HG02870 (cell line): Measurements from ENCODE around the gene AP1B1.

Source experiments
- ATAC-seq: cut with Tn5 transposase; IDR thresholded peaks from one replicate; pipeline ENCODE4 v1.9.1; 2021; ENCODE audit warnings: mild to moderate bottlenecking, moderate library complexity; ENCODE audit not compliant: unreplicated experiment

Gene AP1B1

GRCh38 chr22:29314537-29315285 is 73.7 kb downstream of the AP1B1 start:
- ATAC-seq, result no peak

GRCh38 chr22:29313576-29314466 is 74.5 kb downstream of the AP1B1 start:
- ATAC-seq, result no peak

DNA sequence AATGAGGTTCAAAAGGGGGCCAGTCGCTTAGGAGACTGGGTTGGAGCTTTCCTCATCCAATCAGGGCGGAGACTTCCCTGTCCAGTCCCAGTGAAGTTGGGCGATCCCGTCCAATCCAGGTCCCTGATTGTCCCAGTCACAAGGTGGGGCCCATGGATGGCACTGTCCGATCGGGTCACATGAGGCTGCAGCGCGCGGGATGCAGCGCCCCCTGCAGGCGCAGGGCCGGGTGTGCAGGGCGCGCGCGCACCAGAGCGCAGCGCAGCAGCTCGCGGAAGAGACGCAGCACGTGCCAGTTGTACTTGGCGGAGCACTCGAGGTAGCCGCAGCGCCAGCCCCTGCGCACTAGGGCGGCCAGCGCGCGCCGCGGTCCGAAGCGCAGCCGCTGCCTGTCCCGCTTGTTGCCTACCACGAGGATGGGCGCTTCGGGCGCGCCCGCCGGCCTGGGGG is 75.2 kb downstream of the AP1B1 start:
- no peak for ATAC-seq

DNA sequence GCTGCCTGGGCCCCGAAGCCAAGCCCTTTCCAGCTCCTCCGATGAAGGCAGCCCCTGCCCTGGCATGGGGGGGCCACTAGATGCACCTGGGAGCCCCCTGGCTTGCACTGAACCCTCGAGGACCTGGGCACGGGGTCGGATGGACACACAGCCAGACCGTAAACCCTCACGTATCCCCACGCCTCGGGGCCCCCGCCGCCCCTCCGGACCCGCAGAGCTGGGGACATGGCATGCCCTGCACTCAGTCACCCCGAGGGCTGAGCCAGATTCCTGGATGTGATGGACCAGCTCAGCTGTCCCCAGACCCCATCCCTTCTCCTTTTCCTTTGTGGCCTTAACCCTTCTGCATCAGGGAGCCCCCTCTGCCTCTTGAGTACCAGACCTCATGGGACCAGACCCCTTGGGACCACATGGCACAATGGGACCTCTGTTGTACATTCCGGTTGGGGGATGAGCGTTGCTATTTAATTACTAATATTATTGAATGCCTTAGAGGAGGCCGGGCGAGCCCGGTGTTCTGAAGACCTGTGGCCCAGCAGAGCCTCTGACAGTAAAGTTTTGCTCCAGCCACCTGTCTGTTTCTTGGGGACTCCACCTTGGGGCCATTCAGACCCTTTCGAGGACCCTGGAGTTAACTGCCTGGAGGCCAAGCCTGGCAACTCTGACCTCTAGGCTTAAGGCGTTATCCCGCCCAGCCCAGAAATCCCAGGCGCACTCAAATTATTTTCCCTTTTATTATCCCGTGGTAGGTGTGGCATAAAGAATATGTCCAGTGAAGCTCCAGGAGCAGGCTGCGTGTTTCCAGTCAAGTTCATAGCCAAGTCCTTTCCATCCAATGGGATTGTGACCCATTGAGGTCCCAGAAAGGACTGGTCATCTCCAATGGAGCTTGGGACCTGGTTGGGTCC is 75.9 kb downstream of the AP1B1 start:
- ATAC-seq, result no peak

DNA sequence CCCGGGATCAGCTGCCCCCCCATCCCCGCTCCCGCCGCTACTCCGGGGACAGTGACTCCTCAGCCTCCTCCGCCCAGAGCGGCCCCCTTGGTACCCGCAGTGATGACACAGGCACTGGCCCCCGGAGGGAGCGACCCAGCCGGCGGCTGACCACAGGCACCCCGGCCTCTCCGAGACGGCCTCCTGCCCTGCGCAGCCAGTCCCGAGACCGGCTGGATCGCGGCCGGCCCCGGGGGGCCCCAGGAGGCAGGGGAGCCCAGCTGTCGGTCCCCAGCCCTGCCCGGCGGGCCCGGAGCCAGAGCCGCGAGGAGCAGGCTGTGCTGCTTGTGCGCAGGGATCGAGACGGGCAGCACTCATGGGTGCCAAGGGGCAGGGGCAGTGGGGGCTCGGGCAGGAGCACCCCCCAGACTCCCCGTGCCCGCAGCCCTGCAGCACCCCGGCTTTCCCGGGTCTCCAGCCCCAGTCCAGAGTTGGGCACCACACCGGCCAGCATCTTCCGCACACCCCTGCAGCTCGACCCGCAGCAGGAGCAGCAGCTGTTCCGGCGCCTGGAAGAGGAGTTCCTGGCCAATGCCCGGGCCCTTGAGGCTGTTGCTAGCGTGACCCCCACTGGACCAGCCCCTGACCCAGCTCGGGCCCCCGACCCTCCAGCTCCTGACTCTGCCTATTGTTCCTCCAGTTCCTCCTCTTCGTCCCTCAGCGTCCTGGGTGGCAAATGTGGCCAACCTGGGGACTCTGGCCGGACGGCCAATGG is 76.7 kb downstream of the AP1B1 start:
- ATAC-seq, result no peak

GRCh38 chr22:29310863-29311339 is 77.5 kb downstream of the AP1B1 start:
- no peak for ATAC-seq

DNA sequence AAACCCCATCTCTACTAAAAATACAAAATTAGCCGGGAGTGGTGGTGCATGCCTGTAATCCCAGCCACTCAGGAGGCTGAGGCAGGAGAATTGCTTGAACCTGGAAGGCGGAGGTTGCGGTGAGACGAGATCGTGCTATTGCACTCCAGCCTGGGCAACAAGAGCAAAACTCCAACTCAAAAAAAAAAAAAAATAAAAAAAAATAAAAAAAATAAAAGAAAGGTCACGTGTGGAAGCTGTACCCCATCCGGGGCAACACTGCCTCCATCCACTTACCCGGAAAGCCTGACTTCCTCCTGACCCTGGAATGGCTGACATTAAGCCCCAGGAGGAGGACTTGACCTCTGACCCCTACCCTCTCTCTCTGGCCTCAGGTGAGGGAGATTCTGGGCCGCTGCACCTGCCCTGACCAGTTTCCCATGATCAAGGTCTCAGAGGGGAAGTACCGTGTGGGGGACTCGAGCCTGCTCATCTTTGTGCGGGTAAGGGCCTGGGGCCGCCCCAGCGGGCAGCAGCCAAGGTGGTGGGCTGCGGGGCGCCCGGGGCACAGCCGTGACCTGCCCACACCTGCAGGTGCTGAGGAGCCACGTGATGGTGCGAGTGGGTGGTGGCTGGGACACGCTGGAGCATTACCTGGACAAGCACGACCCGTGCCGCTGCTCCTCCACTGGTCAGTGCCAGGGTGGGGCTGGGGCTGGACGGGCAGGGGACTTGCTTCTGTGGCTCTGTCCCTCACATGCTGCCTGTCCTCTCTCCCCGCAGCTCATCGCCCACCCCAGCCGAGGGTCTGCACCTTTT is 78.1 kb downstream of the AP1B1 start:
- no peak for ATAC-seq

DNA sequence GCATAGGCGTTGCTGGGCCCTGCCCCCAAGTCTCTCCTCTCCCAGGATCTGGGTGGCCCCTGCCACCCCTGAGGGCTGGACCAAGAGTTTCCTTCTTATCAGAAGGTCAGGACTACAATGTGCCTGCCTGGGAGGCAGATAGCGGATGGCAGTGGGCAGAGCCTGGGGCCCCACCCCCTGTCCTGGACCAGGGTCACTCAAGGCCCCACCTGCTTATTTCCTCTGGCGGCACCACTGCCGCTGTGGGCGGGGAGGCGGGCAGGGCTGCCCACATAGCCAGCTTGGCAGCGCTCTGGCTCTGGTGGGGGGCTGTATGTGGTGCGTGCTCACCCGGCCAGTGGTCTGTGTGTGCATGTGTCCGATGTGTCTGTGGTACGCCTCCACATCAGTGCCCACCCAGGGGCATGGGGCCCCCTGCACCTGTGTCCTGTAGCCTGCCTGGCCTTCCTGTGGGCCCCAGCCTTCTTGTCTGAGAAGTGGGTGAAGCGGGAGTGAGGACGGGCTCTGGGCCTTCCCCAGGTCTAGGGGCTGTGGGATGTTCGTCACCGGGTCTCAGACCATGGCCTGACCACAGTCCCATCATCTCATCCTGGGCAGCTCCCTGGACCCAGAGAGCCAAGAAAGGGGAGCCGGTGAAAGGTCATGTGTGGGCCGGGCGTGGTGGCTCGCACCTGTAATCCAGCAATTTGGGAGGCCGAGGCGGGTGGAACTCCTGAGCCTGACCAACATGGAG is 78.9 kb downstream of the AP1B1 start:
- ATAC-seq, result no peak

DNA sequence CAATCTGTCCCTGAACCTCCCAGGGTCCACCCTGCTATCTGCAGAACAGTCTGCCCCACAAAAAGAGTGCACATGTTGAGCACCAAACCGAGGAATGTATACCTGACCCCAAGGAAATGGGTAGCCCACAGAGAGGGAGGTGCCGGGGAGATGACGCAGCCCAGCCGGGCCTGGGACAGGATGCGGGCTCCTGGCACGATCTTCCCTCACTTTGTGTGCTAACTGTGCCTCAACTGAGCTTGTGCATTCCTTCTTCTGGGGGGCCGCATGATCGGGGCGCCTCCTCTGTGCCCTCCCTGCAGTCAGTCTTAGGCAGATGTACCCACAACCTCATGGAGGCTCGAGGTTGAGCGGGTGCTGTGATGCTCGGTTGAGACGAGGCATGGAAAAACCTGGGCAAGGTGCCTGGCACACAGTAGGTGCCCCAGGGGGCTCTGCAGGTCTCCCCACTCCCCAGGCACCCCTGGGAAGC is 79.5 kb downstream of the AP1B1 start:
- ATAC-seq, result no peak

GRCh38 chr22:29308148-29308790 is 80.1 kb downstream of the AP1B1 start:
- ATAC-seq, result no peak

DNA sequence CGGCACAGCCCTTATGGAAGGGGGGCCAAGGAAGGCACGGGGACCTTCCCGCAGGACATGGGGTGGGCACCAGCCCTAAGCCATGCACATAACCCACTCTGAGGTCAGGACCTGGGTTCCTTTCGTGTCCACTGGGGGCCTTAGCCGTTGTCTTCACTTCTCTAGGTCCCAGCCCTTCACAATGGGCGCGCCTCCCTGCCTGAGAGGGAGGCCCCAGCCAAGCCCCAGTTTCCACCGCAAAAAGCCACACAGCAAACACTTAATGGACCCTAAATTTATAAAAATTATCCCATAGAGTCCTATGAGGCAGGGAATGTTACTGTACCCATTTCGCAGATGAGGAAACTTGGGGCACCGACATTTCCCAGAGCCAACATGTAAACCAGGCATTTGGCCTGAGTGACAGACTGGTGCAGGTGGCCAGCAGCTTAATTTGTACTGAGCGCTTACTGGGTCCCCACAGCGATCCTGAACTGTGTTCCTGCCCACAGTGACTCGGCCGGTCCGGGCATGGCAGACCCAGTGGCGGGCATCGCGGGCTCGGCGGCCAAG is 80.7 kb downstream of the AP1B1 start:
- ATAC-seq, result no peak

DNA sequence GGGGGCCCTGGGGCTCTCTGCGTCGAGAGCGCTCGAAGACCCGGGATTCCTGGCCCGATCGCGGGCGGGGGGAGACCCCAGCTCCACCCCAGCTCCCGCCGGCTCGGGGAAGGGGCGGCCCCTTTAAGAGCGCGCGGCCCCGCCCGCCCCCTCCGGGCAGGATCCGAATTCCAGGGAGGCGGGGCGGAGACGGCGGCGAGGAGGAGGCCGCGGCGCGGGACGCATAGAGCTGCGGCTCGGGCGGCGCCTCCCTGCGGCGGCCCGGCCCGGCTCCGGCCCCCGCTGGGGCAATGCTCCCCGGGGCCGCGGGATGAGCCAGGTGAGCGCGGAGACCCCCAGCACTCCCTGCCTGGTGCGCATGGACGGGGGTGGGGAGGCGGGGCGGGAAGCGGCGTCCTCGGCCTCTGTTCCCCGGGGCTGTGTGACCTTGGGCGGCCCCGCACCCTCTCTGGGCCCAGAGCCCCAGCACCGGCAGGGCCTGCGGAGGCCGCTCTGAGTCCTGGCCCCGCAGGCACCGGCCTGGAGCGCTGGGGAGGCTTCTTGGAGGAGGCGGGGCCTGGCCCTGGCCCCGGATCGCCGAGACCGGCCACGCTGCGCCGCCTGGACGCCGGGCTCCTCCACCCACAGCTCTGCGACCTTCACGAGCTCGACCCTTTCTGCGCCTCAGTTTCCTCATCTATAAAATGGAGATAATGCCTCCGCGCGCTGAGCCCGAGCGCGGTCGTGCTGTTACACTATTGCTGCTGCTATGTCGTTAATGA is 81.4 kb downstream of the AP1B1 start:
- no peak for ATAC-seq

GRCh38 chr22:29306175-29306834 is 82.1 kb downstream of the AP1B1 start, which contains the start of gene GAS2L1:
TSS of gene GAS2L1 (plus strand) at chr22:29306650. CDS start at chr22:29308106, 1,456 bp downstream.
- no peak for ATAC-seq

GRCh38 chr22:29305836-29306174 is 82.6 kb downstream of the AP1B1 start:
- ATAC-seq, result no peak

DNA sequence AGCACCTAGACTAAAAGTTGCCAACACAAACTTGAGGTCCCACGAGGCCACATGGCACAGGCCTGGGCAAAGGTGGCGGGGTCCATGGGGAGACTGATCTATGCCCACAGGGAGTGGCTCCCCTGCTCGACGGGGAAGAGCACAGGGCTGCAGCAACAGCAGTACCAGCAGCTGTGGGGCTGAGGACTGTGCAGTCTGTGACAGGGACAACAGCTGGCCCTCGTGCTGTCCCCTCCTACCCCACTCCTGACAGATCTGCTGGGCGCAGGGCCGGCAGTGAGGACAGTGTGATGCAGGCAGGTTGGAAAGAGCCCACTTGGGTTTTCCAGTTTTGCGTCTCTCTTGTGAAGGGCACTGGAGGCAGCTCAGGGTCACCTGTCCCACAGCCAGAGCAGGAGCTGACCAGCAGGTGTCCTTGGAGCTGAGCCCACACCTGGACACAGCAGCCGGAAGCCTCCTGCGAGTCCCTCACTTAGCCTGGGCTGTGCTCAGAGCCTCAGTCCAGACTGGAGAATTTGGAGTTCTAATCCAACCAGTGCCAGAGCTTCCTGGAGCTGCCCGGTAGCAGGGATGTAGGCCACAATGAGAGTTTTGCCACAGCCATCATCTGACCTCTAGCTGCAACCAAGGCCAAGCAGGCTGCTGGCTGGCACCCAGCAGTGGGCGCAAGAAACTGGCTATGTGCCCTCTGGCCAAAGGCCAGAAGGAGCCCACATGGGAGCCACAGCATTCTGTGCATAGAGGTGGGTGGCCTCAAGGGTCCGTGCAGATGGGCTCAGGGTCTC is 85.5 kb downstream of the AP1B1 start:
- ATAC-seq, result no peak

DNA sequence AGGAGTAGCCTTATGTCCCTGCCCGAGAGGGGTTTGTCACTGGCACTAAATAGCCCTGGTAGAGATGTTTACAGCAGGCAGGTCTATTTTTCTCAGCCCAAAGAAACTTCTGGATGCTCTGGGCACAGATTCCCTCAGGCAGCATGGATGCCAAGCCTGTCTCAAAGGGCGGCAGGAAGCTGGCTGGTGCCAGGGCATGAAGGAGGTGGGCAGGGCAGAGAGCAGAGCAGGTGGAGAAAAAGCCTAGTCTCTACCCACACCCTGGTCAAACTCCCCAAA is 86.0 kb downstream of the AP1B1 start:
- ATAC-seq, result no peak
